Kidney (tissue), 14 donors: ENCODE measurements around the gene TPM1. TPM values are rescaled to one million over a fixed set of nuclear protein-coding genes. Genes with fewer than 3 reads are reported as not detected.

Experiments
- DNase-seq, 5 donors: peaks; one replicate each; pipeline ENCODE4 v3.0.0-alpha.2; 2013 to 2020
- FAIRE-seq: peaks from 2 replicates; lab custom pipeline; 2012; peaks lifted over from hg19 to GRCh38; lab: Jason Lieb, UNC
- H3K27ac ChIP-seq, 2 donors: one replicate each; pipeline ENCODE4 v1.7.0; 2013; ENCODE audit warnings: low read depth in 2 of 2, low read length in 2 of 2, inconsistent platforms in 1 of 2
- H3K27me3 ChIP-seq: one replicate; pipeline ENCODE4 v1.7.1; 2013; ENCODE audit warnings: low read length, inconsistent platforms; ENCODE audit not compliant: control insufficient read depth, insufficient read depth
- H3K36me3 ChIP-seq, 3 donors: one replicate each; pipeline versions ENCODE4 v1.7.0 to v1.7.1; 2013; ENCODE audit warnings: low read length in 3 of 3, control low read depth in 1 of 3, inconsistent platforms in 1 of 3; ENCODE audit not compliant: insufficient read depth in 3 of 3, control insufficient read depth in 2 of 3
- H3K4me1 ChIP-seq, 3 donors: one replicate each; pipeline versions ENCODE4 v1.7.0 to v1.7.1; 2013; ENCODE audit warnings: low read length in 3 of 3, inconsistent platforms in 1 of 3, low read depth in 1 of 3; ENCODE audit not compliant: control insufficient read depth in 2 of 3, insufficient read depth in 2 of 3
- H3K4me3 ChIP-seq, 3 donors: one replicate each; pipeline versions ENCODE4 v1.7.0 to v1.8.1; 2013; ENCODE audit warnings: low read length in 3 of 3, control low read depth in 1 of 3, inconsistent platforms in 1 of 3
- H3K9ac ChIP-seq, 3 donors: one replicate each; pipeline versions ENCODE4 v1.7.0 to v1.7.1; 2013; ENCODE audit warnings: low read length in 3 of 3, control low read depth in 1 of 3, inconsistent platforms in 1 of 3
- H3K9me3 ChIP-seq, 3 donors: one replicate each; pipeline versions ENCODE4 v1.7.0 to v1.7.1; 2013; ENCODE audit warnings: low read length in 3 of 3, control low read depth in 1 of 3, inconsistent platforms in 1 of 3; ENCODE audit not compliant: control insufficient read depth in 2 of 3, insufficient read depth in 1 of 3
- CTCF ChIP-seq: IDR thresholded peaks from 3 replicates; pipeline ENCODE4 v1.5.1; 2012; ENCODE audit warnings: mild to moderate bottlenecking, moderate library complexity, borderline replicate concordance; ENCODE audit not compliant: insufficient read depth; ENCODE audit errors: extremely low read depth
- intact Hi-C: fragments of 100-400 bp; cut with DNase I; formaldehyde crosslinking; loops from one replicate; pipeline ENCODE4 v1.11.1; 2022
- polyA plus RNA-seq: library from polyadenylated mRNA; stranded (reverse); fragments of 350-450 nt; fragmentation: Illumina TruSeq; extraction: RNeasy Lipid Tissue Mini Kit (QIAGEN cat#74804); gene quantifications from one replicate; pipeline ENCODE4 v1.2.3, GENCODE V29; 2014; ENCODE audit warnings: low read depth, low replicate concordance; ENCODE audit not compliant: insufficient read depth
- total RNA-seq: library from RNA; stranded (reverse); fragmentation: NEBNext Ultra II Directional; extraction: Animal tissue kit (Norgen Biotek cat#: 25700); gene quantifications from one replicate; pipeline ENCODE4 v1.2.1, GENCODE V29; 2021
- donor health status: control.
- donor health status: control.
- donor health status: control.
- donor health status: control.
- donor health status: control.
- donor health status: DM: yes; HTN: yes; CAD: no.
- donor health status: Normal renal cell carcinoma (clear cell type).

TPM1 gene
- total and polyA plus RNA-seq, 2 donors from 2014 or later, result 252 to 473 TPM

DNA sequence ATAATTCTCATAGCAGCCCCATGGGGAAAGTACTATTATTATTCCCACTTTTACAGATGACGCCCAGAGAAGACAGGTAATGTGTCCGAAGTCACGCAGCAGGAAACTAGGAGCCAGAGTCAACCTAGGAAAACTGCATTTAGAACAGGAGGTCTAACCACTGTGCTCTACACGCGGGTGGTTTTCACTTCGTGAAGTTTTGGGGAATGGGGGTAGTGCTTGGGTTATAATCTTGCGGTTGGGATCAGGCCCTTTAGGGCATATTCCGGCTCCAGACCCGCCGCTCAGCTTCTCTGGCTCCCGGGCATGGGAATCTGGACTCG is 5.2 kb downstream of the TPM1 start:
- H3K27ac ChIP-seq, result peak overlapping the region; percentile 86 to 92
- no peak for TF ChIP-seq CTCF
- intact Hi-C loops, result no loop called here
- FAIRE-seq (no peak), DNase-seq (no peak)
- peak overlapping the region in 2 of 3 donors; percentile 15 to 55 for H3K9ac ChIP-seq
- peaks cover 16 to 33% (median 32%) of the 10 kb centered on the region in 3 donors for H3K4me1 ChIP-seq
- no peaks in the 10 kb centered on the region for H3K27me3 ChIP-seq
- H3K9me3 ChIP-seq, result no peaks in the 10 kb centered on the region
- H3K4me3 ChIP-seq, result peak overlapping the region in 2 of 3 donors; percentile 40 to 78
- H3K36me3 ChIP-seq, result peaks cover 0 to 3% (median 0%) of the 10 kb centered on the region in 3 donors

DNA sequence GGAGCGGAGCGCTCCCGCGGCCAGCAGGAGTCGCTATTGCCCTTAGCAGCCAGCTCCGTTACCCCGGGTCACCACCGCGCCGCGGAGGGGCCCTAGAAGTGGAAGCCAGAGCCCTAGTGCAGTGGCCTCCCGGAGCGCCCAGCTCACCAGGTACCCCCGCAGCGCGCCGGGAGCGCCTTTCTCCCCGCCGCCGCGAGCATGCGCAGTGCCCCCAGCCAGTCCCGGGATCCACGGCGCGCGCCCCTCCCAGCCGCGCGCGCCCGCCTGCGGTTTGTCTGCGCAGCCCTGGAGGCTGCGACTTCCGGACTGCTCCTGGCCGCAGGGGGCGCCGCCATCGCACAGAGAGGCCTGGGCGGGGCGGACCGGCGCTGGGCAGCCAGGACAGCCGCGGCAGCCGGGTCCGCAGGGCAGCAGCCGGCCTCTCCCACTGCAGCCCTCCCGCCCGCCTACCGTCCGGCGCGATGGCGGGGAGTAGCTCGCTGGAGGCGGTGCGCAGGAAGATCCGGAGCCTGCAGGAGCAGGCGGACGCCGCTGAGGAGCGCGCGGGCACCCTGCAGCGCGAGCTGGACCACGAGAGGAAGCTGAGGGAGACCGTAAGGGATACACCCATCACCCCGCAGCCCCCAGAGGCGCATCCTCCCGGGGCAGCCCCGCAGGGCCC is 5.7 kb downstream of the TPM1 start:
- FAIRE-seq (no peak), DNase-seq (peak; percentile 97 to 98 (median 97))
- peaks cover 0 to 3% (median 0%) of the 10 kb centered on the region in 3 donors for H3K36me3 ChIP-seq
- H3K9me3 ChIP-seq, result no peaks in the 10 kb centered on the region
- intact Hi-C loops, result no loop called here
- H3K27ac ChIP-seq, result peak overlapping the region; percentile 86 to 92
- peak; percentile 90 for TF ChIP-seq CTCF
- H3K9ac ChIP-seq, result peak overlapping the region; percentile 3 to 89 (median 87)
- H3K4me3 ChIP-seq, result peak overlapping the region; percentile 70 to 78 (median 74)
- peaks cover 19 to 37% (median 36%) of the 10 kb centered on the region in 3 donors for H3K4me1 ChIP-seq
- no peaks in the 10 kb centered on the region for H3K27me3 ChIP-seq

DNA sequence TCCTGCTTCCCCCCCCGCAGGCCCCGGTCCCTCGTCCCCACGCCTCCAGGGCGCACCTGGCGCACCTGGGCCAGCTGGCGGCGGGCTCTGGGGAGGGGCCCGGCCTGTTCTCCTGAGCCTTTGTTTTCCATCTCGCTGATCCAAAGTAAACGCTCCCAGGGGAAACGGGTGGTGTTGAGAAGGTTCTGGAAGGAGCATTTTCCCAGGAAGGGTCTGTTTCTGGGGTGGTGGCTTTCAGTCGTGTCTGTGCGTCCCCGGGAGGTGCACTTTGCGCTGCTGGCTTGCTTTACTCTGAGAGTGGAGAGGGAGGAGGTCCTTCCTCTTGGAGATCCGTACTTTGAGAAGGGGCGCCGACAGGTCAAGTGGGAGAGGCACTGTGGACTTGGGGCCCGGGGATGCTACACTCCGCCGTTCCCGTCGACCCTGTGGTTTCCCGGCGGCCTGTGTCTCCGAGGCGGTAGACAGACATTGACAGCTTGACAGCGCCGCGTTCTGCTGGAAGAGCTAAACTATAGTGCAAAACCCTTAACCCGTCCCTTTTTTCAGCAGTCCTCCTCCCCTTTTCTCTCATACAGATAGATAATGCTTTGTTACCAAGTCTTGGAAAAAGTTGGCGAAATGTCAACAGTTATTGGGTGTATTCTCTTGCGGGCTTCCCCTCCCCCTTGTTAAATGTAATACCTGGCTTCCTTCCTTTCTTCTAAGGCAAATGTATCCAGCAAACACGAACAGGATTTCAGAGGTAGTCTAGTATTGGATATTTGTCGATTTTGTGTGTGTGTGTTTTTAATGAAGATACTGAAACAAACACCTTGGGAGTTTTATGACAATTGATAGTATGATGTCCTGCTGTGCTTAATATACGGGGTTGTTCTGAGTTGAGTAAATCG is 6.5 kb downstream of the TPM1 start:
- H3K27ac ChIP-seq, result peak overlapping the region; percentile 86 to 92
- DNase-seq, result peak in 3 of 5 donors; percentile 46 to 89 (median 73)
- no peak for FAIRE-seq

More for the DNA sequence above, 6.5 kb downstream of the TPM1 start:
- intact Hi-C loops, result no loop called here
- Histone ChIP-seq H3K36me3 (peaks cover 0 to 3% (median 0%) of the 10 kb centered on the region in 3 donors), H3K9ac (peak overlapping the region; percentile 50 to 89 (median 87)), H3K27me3 (no peaks in the 10 kb centered on the region), H3K4me1 (peaks cover 19 to 44% (median 38%) of the 10 kb centered on the region in 3 donors), H3K4me3 (peak overlapping the region; percentile 70 to 78 (median 74)), H3K9me3 (no peaks in the 10 kb centered on the region)
- no peak for TF ChIP-seq CTCF
